OCI-LY7 (cell line): ENCODE measurements around the gene NOL9. TPM values are rescaled to one million over a fixed set of nuclear protein-coding genes. Genes with fewer than 3 reads are reported as not detected.
A peak's percentile ranks its signal among the peaks of the same experiment; 100 is the strongest.

ENCODE experiments used
- BruUV-seq: library from RNA; stranded (reverse); fragments of 400-500 nt; replicated peaks from 2 replicates; lab custom pipeline; 2021; lab: Mats Ljungman, UMichigan
- CTCF ChIA-PET: fragments of 300-600 bp; sonication (Branson Sonifier 250); formaldehyde crosslinking; loops from one replicate; lab custom pipeline; 2022; ENCODE audit warnings: antibody characterized with exemption; ENCODE audit not compliant: unreplicated experiment; lab: Charles Lee
- POLR2A ChIA-PET: fragments of 300-600 bp; sonication (Branson Sonifier 250); formaldehyde crosslinking; loops from one replicate; lab custom pipeline; 2022; ENCODE audit warnings: antibody characterized with exemption; lab: Charles Lee
- DNase-seq: peaks from one replicate; pipeline ENCODE4 v3.0.0-alpha.2; 2015; ENCODE audit warnings: low spot score
- H2AFZ ChIP-seq: fragments of 200-600 bp; sonication (generic), shearing (Covaris generic); 2 replicates; pipeline ENCODE4 v1.6.1; 2014; ENCODE audit warnings: mild to moderate bottlenecking, antibody characterized with exemption, low read length, moderate library complexity
- H3K27ac ChIP-seq: fragments of 200-600 bp; sonication (generic); 2 replicates; pipeline ENCODE4 v1.5.1; 2014; ENCODE audit warnings: mixed run types, low read depth, mild to moderate bottlenecking, moderate library complexity, low read length, inconsistent platforms; ENCODE audit not compliant: poor library complexity, severe bottlenecking
- H3K36me3 ChIP-seq: fragments of 200-600 bp; sonication (generic); 2 replicates; pipeline ENCODE4 v1.6.1; 2014; ENCODE audit warnings: mild to moderate bottlenecking, antibody characterized with exemption, low read length, moderate library complexity, mixed read lengths; ENCODE audit not compliant: insufficient read depth
- H3K4me1 ChIP-seq: fragments of 200-600 bp; sonication (generic); 2 replicates; pipeline ENCODE4 v1.5.1; 2014; ENCODE audit warnings: mild to moderate bottlenecking, low read length; ENCODE audit not compliant: insufficient read depth, poor library complexity, severe bottlenecking
- H3K4me2 ChIP-seq: fragments of 200-600 bp; sonication (generic); 2 replicates; pipeline ENCODE4 v1.6.1; 2014; ENCODE audit warnings: mild to moderate bottlenecking, low read length
- H3K4me3 ChIP-seq: fragments of 200-600 bp; sonication (generic); 2 replicates; pipeline ENCODE4 v1.5.1; 2014; ENCODE audit warnings: mild to moderate bottlenecking, low read depth, low read length; ENCODE audit not compliant: poor library complexity, severe bottlenecking
- H3K79me2 ChIP-seq: fragments of 200-600 bp; sonication (generic); 2 replicates; pipeline ENCODE4 v1.6.1; 2016; ENCODE audit warnings: low read depth, mild to moderate bottlenecking, low read length, moderate library complexity, mixed read lengths; ENCODE audit not compliant: insufficient read depth
- H3K9me2 ChIP-seq: fragments of 200-600 bp; sonication (generic); 2 replicates; pipeline ENCODE4 v1.6.1; 2016; ENCODE audit warnings: mild to moderate bottlenecking, low read length, mixed read lengths; ENCODE audit not compliant: insufficient read depth
- H3K9me3 ChIP-seq: fragments of 200-600 bp; sonication (generic); 2 replicates; pipeline ENCODE4 v1.6.1; 2014; ENCODE audit warnings: mild to moderate bottlenecking, mixed run types, low read length, mixed read lengths
- H4K20me1 ChIP-seq: fragments of 200-600 bp; sonication (generic); 2 replicates; pipeline ENCODE4 v1.6.1; 2014; ENCODE audit warnings: mild to moderate bottlenecking, antibody characterized with exemption, low read length, moderate library complexity, mixed read lengths; ENCODE audit not compliant: insufficient read depth
- EZH2phosphoT487 ChIP-seq: fragments of 200-600 bp; sonication (generic); IDR thresholded peaks from 2 replicates; pipeline ENCODE4 v1.6.1; 2018; ENCODE audit warnings: low read depth, borderline replicate concordance, mild to moderate bottlenecking, mixed run types, antibody characterized with exemption, low read length, moderate library complexity, mixed read lengths
- intact Hi-C: fragments of 100-400 bp; cut with micrococcal nuclease; formaldehyde crosslinking; loops from one replicate; pipeline ENCODE4 v1.10.0; 2022; ENCODE audit not compliant: unreplicated experiment
- total RNA-seq, 2 experiments: library from RNA; depleted of rRNA in 1 of 2; stranded (reverse); fragments of >200 nt in 1 of 2; shearing (Covaris generic) in 1 of 2; gene quantifications; 2 replicates each; pipeline ENCODE4 v1.2.3, GENCODE V29; 2014 to 2022
- TF ChIP-seq, protein P1 (sequence below): fragments of 200-600 bp; sonication (generic); conservative IDR thresholded peaks from 2 replicates; pipeline ENCODE4 v1.5.1; 2014; ENCODE audit warnings: mild to moderate bottlenecking, antibody characterized with exemption, low read length, moderate library complexity, mixed read lengths

Gene NOL9
- total RNA-seq, 2 experiments from 2014 or later = 39.1 to 58.8 TPM

DNA sequence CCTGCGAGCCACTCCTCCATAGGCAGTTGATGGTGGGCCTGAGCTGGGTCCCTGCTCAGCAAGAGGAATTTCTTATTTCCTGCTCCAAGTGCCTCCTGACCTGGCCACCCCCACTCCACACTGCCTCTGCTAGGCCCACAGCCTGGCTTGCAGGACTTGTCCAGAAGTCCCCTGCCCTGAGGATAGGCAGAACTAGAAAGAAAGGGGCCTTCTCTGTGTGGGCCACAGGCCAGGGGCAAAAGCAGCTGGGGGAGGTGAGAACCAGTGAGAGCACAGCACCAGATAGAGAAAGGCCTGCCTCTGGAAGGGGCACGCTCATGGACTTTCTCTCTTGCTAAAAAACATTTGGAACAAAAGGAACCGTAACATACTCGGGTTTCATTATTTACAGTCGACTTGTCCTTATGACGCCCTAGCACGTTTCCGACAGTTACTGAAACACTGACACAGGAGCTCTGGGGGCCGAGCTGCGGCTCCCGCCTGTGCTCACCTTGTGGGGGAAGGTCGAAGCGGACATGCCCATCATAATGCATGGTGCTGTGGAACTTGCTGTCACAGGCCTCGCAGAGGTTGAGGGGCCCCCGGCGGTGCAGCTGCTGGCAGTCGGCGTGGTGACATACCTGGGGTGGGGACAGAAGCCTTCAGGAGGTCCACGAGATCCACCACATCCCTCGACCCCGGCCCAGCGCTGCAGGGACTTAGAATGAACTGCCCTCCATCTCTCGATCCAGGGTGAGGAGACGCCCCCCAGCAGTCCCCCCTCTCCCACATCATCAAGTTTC lies 77.1 kb downstream of the NOL9 start:
- Histone ChIP-seq H3K27ac (no peak overlapping the region), H3K4me2 (no peak overlapping the region), H3K36me3 (no peaks in the 10 kb centered on the region), H3K9me2 (no peaks in the 10 kb centered on the region), H4K20me1 (no peaks in the 10 kb centered on the region), H3K4me1 (no peaks in the 10 kb centered on the region), H3K79me2 (no peaks in the 10 kb centered on the region), H3K4me3 (no peak overlapping the region), H2AFZ (no peak overlapping the region), H3K9me3 (no peaks in the 10 kb centered on the region)
- ChIA-PET CTCF (no interaction called here), POLR2A (no interaction called here)
- BruUV-seq = no TSS peak
- intact Hi-C loops = no loop called here
- TF ChIP-seq EZH2phosphoT487 = no peak
- TF ChIP-seq, protein P1, sequence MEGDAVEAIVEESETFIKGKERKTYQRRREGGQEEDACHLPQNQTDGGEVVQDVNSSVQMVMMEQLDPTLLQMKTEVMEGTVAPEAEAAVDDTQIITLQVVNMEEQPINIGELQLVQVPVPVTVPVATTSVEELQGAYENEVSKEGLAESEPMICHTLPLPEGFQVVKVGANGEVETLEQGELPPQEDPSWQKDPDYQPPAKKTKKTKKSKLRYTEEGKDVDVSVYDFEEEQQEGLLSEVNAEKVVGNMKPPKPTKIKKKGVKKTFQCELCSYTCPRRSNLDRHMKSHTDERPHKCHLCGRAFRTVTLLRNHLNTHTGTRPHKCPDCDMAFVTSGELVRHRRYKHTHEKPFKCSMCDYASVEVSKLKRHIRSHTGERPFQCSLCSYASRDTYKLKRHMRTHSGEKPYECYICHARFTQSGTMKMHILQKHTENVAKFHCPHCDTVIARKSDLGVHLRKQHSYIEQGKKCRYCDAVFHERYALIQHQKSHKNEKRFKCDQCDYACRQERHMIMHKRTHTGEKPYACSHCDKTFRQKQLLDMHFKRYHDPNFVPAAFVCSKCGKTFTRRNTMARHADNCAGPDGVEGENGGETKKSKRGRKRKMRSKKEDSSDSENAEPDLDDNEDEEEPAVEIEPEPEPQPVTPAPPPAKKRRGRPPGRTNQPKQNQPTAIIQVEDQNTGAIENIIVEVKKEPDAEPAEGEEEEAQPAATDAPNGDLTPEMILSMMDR = no peak
- no peak for DNase-seq

DNA sequence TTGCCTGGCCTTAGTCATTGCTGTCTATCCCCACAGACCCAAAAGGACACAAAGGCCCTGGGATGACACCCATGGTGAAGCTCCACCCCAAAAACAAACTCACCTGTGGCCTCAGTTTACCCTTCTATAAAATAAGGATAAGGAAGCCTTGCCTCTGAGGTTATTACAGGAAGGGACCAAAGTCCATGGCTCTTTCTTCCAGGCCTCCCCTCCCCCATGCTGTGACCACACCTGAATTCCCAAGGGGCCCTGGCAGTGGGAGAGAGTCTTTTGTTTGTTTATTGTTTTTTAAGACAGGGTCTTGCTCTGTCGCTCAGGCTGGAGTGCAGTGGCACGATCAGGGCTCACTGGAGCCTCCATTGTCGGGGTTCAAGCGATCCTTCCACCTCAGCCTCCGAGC lies 77.8 kb downstream of the NOL9 start:
- no peak for TF ChIP-seq EZH2phosphoT487
- TF ChIP-seq, protein P1 = no peak
- H3K27ac ChIP-seq = no peak overlapping the region
- H3K4me1 ChIP-seq = no peaks in the 10 kb centered on the region
- no peaks in the 10 kb centered on the region for H3K79me2 ChIP-seq
- H3K9me2 ChIP-seq = no peaks in the 10 kb centered on the region
- no peaks in the 10 kb centered on the region for H3K36me3 ChIP-seq
- no peak for DNase-seq
- no peaks in the 10 kb centered on the region for H4K20me1 ChIP-seq
- H3K9me3 ChIP-seq = no peaks in the 10 kb centered on the region
- H3K4me2 ChIP-seq = no peak overlapping the region
- intact Hi-C loops = no loop called here
- H3K4me3 ChIP-seq = no peak overlapping the region
- BruUV-seq = no TSS peak
- ChIA-PET POLR2A (no interaction called here), CTCF (no interaction called here)
- H2AFZ ChIP-seq = no peak overlapping the region

DNA sequence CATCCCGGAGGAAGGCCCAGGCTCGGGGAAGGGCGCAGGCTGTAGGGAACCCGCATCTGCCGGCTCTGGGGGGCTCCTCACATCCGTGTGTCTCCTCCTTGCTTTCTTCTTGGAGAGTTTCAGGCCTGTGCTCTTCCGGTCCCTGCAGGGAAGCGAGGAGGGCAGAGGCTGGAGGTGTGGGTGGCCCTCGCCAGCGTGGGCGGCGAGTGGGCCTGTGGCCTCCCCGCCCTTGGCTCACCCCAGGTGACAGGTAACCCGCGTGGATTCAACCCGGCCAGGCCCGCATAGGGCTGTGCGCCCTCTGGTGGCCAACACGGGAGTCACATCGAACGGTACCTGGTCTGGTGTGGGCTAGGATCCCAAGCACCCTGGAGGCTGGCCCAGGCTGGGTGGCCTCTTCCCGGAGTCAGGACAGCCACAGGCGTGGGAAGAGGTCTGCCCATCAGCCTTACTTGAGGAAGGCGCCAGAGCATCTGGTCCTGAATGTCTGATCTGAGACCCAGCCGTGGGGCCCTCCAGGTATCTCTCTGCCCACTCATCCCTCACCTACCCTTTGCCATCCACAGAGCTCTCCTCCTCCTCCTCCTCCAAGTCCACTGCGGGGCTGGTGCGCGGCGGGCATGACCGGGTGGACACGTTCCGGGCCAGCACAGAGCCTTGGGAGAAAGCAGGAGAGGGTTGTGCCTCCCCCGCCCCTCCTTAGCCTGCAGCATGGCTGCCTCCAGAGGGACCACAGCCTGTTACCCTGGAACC lies 78.8 kb downstream of the NOL9 start:
- POLR2A ChIA-PET = no interaction called here
- no peaks in the 10 kb centered on the region for H4K20me1 ChIP-seq
- H3K9me2 ChIP-seq = no peaks in the 10 kb centered on the region
- H3K9me3 ChIP-seq = no peaks in the 10 kb centered on the region
- no peaks in the 10 kb centered on the region for H3K79me2 ChIP-seq
- H3K27ac ChIP-seq = no peak overlapping the region
- H2AFZ ChIP-seq = no peak overlapping the region
- no peaks in the 10 kb centered on the region for H3K4me1 ChIP-seq
- CTCF ChIA-PET = no interaction called here
- no peaks in the 10 kb centered on the region for H3K36me3 ChIP-seq
- TF ChIP-seq EZH2phosphoT487 = no peak
- TF ChIP-seq, protein P1 = peak; percentile 91
- intact Hi-C loops = no loop called here
- no TSS peak for BruUV-seq
- peak; percentile 67 for DNase-seq
- H3K4me2 ChIP-seq = no peak overlapping the region
- H3K4me3 ChIP-seq = no peak overlapping the region
